Choroid plexus epithelial cell (primary cell): ENCODE measurements around the gene GSAP.
A peak's percentile ranks its signal among the peaks of the same experiment; 100 is the strongest.

Experiments
- DNase-seq: peaks from one replicate; pipeline ENCODE4 v3.0.0-alpha.2; 2010; ENCODE audit warnings: low read depth
- H3K4me3 ChIP-seq: 2 replicates; pipeline ENCODE4 v1.5.1; 2011; ENCODE audit warnings: low read depth, mild to moderate bottlenecking, control low read depth, low read length, moderate library complexity
- TF ChIP-seq, protein P1 (sequence below): conservative IDR thresholded peaks from 2 replicates; pipeline ENCODE4 v1.5.1; 2011; ENCODE audit warnings: low read depth, mild to moderate bottlenecking, control low read depth, inconsistent platforms, low read length, moderate library complexity

GSAP gene

DNA sequence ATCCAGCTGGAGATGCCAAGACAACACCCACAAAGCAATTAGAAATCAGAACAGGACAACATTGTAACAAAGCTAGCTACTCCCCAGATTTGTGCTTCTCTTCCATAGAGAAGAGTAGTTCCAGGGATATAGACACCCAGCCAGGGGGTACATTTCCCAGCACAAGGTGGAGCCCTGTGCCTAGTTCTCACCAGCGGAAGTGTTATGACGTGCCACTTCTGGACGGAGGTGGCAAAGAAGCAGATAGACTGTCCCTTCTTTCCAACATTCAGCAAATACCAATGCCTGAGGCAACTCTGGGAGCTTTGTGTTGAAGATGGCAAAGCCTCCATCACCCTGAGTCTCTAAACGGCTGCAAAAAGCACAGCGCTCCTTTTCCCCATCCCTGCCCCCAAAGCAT, 23.4 kb upstream of the GSAP start:
- peak; percentile 38 for DNase-seq
- no peak overlapping the region for H3K4me3 ChIP-seq
- TF ChIP-seq, protein P1, sequence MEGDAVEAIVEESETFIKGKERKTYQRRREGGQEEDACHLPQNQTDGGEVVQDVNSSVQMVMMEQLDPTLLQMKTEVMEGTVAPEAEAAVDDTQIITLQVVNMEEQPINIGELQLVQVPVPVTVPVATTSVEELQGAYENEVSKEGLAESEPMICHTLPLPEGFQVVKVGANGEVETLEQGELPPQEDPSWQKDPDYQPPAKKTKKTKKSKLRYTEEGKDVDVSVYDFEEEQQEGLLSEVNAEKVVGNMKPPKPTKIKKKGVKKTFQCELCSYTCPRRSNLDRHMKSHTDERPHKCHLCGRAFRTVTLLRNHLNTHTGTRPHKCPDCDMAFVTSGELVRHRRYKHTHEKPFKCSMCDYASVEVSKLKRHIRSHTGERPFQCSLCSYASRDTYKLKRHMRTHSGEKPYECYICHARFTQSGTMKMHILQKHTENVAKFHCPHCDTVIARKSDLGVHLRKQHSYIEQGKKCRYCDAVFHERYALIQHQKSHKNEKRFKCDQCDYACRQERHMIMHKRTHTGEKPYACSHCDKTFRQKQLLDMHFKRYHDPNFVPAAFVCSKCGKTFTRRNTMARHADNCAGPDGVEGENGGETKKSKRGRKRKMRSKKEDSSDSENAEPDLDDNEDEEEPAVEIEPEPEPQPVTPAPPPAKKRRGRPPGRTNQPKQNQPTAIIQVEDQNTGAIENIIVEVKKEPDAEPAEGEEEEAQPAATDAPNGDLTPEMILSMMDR, result peak; percentile 35

DNA sequence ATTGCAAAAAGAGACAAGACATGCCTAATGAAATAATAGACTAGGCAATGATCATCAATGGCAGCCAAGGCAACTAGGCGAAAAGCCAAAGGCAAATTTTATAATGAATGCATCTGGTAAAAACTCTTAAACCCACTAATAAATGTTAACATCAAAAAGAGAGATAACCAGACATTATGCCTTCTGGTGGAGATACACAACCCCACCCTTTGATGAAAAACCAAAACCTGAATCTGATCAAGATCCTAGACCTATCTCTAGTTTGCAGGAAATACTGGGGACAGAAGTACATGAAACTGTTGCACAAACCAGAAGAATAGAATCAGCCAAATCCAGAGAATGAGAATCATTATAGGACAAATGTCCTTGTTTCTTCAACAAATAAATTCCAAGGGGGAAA, 22.0 kb upstream of the GSAP start:
- TF ChIP-seq, protein P1, result no peak
- no peak overlapping the region for H3K4me3 ChIP-seq
- no peak for DNase-seq

DNA sequence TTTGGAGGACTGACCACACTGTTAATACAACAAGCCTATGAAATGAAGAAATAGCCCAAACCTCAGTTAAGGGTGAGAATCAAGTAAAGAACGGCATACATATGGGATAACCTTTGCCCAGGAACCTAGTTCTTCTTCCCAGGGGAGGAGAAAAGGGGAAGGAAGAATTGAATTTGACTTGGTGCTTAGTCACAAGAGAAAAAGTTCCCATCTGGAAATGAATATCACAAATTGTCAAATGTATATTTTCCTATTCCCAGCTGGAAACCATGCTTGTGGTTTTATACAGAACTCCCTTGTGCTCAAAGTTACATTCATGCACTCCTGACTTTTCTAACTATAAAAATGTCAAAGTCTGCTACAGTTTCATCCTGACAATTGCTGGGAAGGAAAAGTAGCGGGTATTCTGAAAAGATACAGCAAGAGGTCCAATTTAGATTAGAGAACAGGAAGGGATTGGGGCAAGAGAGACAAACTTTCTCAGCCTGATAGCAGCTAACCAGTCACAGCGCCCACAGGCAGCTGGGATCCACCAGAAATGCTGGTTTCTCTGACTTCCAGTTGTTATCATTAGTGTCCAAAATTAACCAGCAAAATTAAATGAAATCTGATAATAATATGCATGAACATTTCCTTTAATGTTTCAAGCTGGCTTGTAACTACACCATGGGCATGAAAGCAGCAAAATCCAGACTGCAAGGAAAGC, 18.6 kb upstream of the GSAP start:
- TF ChIP-seq, protein P1, result no peak
- H3K4me3 ChIP-seq, result no peak overlapping the region
- DNase-seq, result peak; percentile 64

DNA sequence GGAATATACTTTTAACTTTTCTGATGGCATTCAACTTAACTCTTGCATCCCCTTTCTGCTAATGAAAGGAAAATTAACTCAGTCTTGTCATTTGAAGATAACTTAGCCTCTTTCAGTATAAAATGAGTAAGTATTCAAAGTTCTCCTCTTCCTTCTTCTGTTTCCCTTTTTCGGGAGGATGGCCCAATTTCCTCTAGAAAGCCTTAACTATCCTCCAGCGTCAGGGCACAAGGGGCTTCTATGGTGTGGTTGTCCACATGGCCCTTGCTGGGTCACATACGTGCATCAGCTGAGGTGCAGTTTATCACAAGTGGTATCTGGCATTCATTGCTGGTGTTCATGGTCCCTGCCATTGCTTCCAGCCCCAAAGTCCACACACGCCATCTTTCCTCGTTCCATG, 17.8 kb upstream of the GSAP start:
- TF ChIP-seq, protein P1, result no peak
- DNase-seq, result no peak
- H3K4me3 ChIP-seq, result no peak overlapping the region

DNA sequence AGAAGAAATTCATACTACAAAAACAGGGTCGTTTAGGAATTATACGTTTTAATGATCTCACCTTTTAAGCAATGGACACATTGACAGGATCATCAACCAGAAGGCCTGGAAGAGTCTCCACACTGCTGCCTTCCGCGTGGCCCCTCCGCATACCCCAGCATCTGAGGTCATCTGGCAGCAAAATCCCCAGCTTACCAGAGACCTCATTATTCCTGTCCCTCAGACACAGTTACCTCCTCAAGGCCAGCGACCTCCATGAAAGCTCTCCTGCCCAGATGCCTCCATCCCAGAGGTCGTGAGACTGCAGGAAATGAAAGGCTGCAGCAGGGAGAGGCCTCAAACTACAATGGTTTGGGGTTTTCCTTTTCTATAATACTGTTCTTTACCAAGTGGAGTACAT, 14.8 kb upstream of the GSAP start:
- DNase-seq, result no peak
- TF ChIP-seq, protein P1, result no peak
- no peak overlapping the region for H3K4me3 ChIP-seq

DNA sequence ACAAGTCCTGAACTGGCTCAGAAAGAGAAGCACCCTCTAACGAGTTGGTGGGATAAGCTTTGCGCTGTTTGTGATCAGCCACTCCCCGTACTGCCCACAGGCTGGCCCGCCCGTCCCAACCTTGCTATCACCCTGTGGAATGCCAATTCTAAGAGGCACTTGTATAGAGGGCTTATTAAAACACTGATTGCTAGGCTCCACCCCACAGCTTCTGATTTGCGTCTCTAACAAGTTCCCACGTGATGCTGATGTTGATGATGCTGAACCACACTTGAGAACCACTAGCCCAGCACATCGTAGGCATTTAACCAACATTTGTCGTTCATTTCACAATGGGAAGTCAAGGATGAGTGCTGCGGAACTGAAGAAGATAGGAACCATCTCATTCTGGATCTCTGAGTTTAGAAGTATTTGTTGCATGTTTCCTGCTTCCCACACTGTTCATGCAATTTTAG, 12.7 kb upstream of the GSAP start:
- DNase-seq, result no peak
- H3K4me3 ChIP-seq, result no peak overlapping the region
- TF ChIP-seq, protein P1, result no peak

DNA sequence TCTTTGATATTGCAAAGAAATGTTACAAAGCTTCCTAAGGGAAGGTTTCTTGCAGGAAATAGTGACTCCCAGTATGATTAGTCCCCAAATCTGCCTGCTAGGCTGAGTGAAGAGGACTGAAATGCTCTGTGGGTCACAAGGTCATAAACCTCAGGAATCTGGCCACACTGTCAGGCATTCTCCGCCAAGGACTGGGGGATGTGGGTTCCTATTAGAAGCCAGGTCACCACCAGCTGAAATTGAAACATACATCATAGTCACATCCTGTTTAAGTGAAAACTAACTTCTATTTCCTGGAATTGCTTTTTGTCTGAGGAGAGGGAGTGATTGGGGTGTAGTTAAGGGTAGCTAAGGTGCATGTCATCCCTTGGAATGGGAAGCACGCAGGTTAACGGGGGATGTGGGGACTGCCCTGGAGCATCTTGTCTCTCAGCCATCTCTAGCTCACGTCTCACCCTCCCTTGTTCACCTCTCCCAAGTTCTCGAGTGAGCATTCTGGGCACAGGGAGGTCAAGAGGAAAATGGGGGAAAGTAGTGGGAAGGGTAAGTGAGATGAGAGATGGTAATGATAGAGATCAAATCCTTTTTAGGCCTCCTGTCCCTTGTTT, 12.0 kb upstream of the GSAP start:
- TF ChIP-seq, protein P1, result no peak
- no peak overlapping the region for H3K4me3 ChIP-seq
- peak; percentile 72 for DNase-seq
